WTC11 (cell line): ENCODE data around the gene NEXMIF. TPM values are rescaled to one million over a fixed set of nuclear protein-coding genes. Genes with fewer than 3 reads are reported as not detected.

ENCODE experiments used
- ATAC-seq: fragments of 200-7000 bp; cut with Tn5 transposase; 2 replicates; pipeline ENCODE4 v1.10.0; 2021; ENCODE audit warnings: mild to moderate bottlenecking, moderate library complexity
- CTCF ChIA-PET: fragments of 300-600 bp; sonication (Branson Sonifier 250); formaldehyde crosslinking; loops from one replicate; lab custom pipeline; 2021; ENCODE audit warnings: antibody characterized with exemption; lab: Charles Lee
- POLR2A ChIA-PET: fragments of 350-600 bp; sonication (Branson Sonifier 250); formaldehyde crosslinking; loops from one replicate; lab custom pipeline; 2021; ENCODE audit warnings: antibody characterized with exemption; lab: Charles Lee
- DNase-seq: peaks from one replicate; pipeline ENCODE4 v3.0.0; 2021; ENCODE audit warnings: low spot score
- H3K27ac Mint-ChIP-seq: 2 replicates; pipeline ENCODE4 v1.8.0; 2021; ENCODE audit warnings: mixed read lengths
- H3K27me3 Mint-ChIP-seq: 2 replicates; pipeline ENCODE4 v1.8.0; 2021; ENCODE audit warnings: low read depth, mild to moderate bottlenecking, moderate library complexity, mixed read lengths
- H3K36me3 Mint-ChIP-seq: 2 replicates; pipeline ENCODE4 v1.8.0; 2021; ENCODE audit warnings: mixed read lengths
- H3K4me1 Mint-ChIP-seq: 2 replicates; pipeline ENCODE4 v1.8.0; 2022; ENCODE audit warnings: mixed read lengths
- H3K4me3 Mint-ChIP-seq: 2 replicates; pipeline ENCODE4 v1.8.0; 2021; ENCODE audit warnings: mild to moderate bottlenecking, moderate library complexity, mixed read lengths
- H3K9me3 Mint-ChIP-seq: 2 replicates; pipeline ENCODE4 v1.8.0; 2021; ENCODE audit warnings: mixed read lengths
- ATF1 ChIP-seq: sonication (generic); formaldehyde crosslinking; IDR thresholded peaks from 2 replicates; pipeline ENCODE4 v1.8.1; 2023; ENCODE audit warnings: mild to moderate bottlenecking, moderate library complexity, missing genetic modification reagents
- CBFB ChIP-seq: sonication (generic); formaldehyde crosslinking; IDR thresholded peaks from 2 replicates; pipeline ENCODE4 v1.8.1; 2022; ENCODE audit warnings: mild to moderate bottlenecking, low read depth, missing genetic modification reagents
- CREM ChIP-seq: sonication (generic); formaldehyde crosslinking; IDR thresholded peaks from 2 replicates; pipeline ENCODE4 v1.8.1; 2022; ENCODE audit warnings: mild to moderate bottlenecking, missing genetic modification reagents, moderate library complexity
- FOXJ3 ChIP-seq: sonication (generic); formaldehyde crosslinking; IDR thresholded peaks from 2 replicates; pipeline ENCODE4 v1.9.0; 2021; ENCODE audit warnings: missing genetic modification reagents, mild to moderate bottlenecking, borderline replicate concordance
- FOXK1 ChIP-seq: sonication (generic); formaldehyde crosslinking; IDR thresholded peaks from 2 replicates; pipeline ENCODE4 v1.8.0; 2022; ENCODE audit warnings: mild to moderate bottlenecking, moderate library complexity, missing genetic modification reagents
- GABPB1 ChIP-seq: sonication (generic); formaldehyde crosslinking; IDR thresholded peaks from 2 replicates; pipeline ENCODE4 v1.8.1; 2023; ENCODE audit warnings: mild to moderate bottlenecking, missing genetic modification reagents
- GRHL2 ChIP-seq: fragments of 250-450 bp; sonication (Bioruptor Pico); IDR thresholded peaks from 2 replicates; pipeline ENCODE4 v1.8.0; 2022; ENCODE audit warnings: mild to moderate bottlenecking, moderate library complexity; ENCODE audit not compliant: insufficient replicate concordance, severe bottlenecking
- GTF2I ChIP-seq: fragments of 250-450 bp; sonication (Bioruptor Pico); conservative IDR thresholded peaks from 2 replicates; pipeline ENCODE4 v1.4.0; 2021; ENCODE audit warnings: mild to moderate bottlenecking
- KAT7 ChIP-seq: sonication (generic); formaldehyde crosslinking; IDR thresholded peaks from 2 replicates; pipeline ENCODE4 v1.8.1; 2023; ENCODE audit warnings: missing genetic modification reagents, mild to moderate bottlenecking, borderline replicate concordance
- NFE2L1 ChIP-seq: sonication (generic); formaldehyde crosslinking; IDR thresholded peaks from 2 replicates; pipeline ENCODE4 v1.8.1; 2023; ENCODE audit warnings: missing genetic modification reagents
- NR1H2 ChIP-seq: sonication (generic); formaldehyde crosslinking; IDR thresholded peaks from 2 replicates; pipeline ENCODE4 v1.9.0; 2021; ENCODE audit warnings: mild to moderate bottlenecking, moderate library complexity, missing genetic modification reagents
- PRRX2 ChIP-seq: fragments of 250-450 bp; sonication (Bioruptor Pico); IDR thresholded peaks from 2 replicates; pipeline ENCODE4 v1.8.0; 2021; ENCODE audit warnings: mild to moderate bottlenecking
- SMAD3 ChIP-seq: sonication (generic); formaldehyde crosslinking; IDR thresholded peaks from 2 replicates; pipeline ENCODE4 v1.8.0; 2022; ENCODE audit warnings: missing genetic modification reagents, mild to moderate bottlenecking, borderline replicate concordance
- SMAD4 ChIP-seq: sonication (generic); formaldehyde crosslinking; IDR thresholded peaks from 2 replicates; pipeline ENCODE4 v1.8.0; 2022; ENCODE audit warnings: mild to moderate bottlenecking, missing genetic modification reagents
- TEAD1 ChIP-seq: sonication (generic); formaldehyde crosslinking; IDR thresholded peaks from 2 replicates; pipeline ENCODE4 v1.8.0; 2022; ENCODE audit warnings: mild to moderate bottlenecking, missing genetic modification reagents
- ZNF121 ChIP-seq: sonication (generic); formaldehyde crosslinking; IDR thresholded peaks from 2 replicates; pipeline ENCODE4 v1.8.0; 2023; ENCODE audit warnings: missing genetic modification reagents
- total RNA-seq: library from RNA; stranded (reverse); gene quantifications from 3 replicates; pipeline ENCODE4 v1.2.3, GENCODE V29; 2021
- TF ChIP-seq, protein P1 (sequence below): fragments of 250-450 bp; sonication (Bioruptor Pico); IDR thresholded peaks from 2 replicates; pipeline ENCODE4 v1.9.0; 2021; ENCODE audit warnings: mild to moderate bottlenecking
- TF ChIP-seq, protein P2 (sequence below): fragments of 250-450 bp; sonication (Bioruptor Pico); IDR thresholded peaks from 2 replicates; pipeline ENCODE4 v2.1.2; 2022; ENCODE audit warnings: mild to moderate bottlenecking, moderate library complexity
- TF ChIP-seq, protein P3 (sequence below): fragments of 250-450 bp; sonication (Bioruptor Pico); IDR thresholded peaks from 2 replicates; pipeline ENCODE4 v1.9.0; 2021; ENCODE audit warnings: mild to moderate bottlenecking

The NEXMIF gene
- total RNA-seq, 1 experiment from 2014 or later = 0.94 TPM

DNA sequence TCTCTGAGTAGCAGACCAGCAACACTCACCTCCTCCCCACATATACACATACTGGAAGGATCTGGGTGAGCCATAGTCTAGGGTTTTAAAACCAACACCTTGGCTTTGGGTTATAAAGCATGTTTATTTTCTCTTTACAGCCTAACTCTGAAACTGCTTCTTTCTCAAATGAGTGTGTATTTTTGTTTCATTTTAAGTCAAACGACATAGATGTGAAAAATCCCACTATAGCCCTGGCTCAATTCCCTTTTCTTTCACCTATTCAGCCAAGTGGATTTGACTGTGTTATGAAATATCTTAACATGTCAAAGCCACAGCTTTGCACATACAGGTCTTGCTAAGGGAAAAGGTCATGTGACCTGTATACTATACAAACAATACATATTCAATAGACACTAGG, 13.8 kb downstream of the NEXMIF start (continued):
- TF ChIP-seq, protein P1, sequence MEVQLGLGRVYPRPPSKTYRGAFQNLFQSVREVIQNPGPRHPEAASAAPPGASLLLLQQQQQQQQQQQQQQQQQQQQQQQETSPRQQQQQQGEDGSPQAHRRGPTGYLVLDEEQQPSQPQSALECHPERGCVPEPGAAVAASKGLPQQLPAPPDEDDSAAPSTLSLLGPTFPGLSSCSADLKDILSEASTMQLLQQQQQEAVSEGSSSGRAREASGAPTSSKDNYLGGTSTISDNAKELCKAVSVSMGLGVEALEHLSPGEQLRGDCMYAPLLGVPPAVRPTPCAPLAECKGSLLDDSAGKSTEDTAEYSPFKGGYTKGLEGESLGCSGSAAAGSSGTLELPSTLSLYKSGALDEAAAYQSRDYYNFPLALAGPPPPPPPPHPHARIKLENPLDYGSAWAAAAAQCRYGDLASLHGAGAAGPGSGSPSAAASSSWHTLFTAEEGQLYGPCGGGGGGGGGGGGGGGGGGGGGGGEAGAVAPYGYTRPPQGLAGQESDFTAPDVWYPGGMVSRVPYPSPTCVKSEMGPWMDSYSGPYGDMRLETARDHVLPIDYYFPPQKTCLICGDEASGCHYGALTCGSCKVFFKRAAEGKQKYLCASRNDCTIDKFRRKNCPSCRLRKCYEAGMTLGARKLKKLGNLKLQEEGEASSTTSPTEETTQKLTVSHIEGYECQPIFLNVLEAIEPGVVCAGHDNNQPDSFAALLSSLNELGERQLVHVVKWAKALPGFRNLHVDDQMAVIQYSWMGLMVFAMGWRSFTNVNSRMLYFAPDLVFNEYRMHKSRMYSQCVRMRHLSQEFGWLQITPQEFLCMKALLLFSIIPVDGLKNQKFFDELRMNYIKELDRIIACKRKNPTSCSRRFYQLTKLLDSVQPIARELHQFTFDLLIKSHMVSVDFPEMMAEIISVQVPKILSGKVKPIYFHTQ (CRISPR knock-in tag) = no peak
- TF ChIP-seq, protein P2, sequence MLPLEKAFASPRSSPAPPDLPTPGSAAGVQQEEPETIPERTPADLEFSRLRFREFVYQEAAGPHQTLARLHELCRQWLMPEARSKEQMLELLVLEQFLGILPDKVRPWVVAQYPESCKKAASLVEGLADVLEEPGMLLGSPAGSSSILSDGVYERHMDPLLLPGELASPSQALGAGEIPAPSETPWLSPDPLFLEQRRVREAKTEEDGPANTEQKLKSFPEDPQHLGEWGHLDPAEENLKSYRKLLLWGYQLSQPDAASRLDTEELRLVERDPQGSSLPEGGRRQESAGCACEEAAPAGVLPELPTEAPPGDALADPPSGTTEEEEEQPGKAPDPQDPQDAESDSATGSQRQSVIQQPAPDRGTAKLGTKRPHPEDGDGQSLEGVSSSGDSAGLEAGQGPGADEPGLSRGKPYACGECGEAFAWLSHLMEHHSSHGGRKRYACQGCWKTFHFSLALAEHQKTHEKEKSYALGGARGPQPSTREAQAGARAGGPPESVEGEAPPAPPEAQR (CRISPR knock-in tag) = no peak
- TF ChIP-seq ATF1 (CRISPR knock-in tag) = no peak
- no peak for TF ChIP-seq GRHL2 (CRISPR knock-in tag)
- TF ChIP-seq FOXK1 = no peak
- no peak for TF ChIP-seq GABPB1
- no peak for TF ChIP-seq SMAD4 (CRISPR knock-in tag)
- no peak for TF ChIP-seq GTF2I

DNA sequence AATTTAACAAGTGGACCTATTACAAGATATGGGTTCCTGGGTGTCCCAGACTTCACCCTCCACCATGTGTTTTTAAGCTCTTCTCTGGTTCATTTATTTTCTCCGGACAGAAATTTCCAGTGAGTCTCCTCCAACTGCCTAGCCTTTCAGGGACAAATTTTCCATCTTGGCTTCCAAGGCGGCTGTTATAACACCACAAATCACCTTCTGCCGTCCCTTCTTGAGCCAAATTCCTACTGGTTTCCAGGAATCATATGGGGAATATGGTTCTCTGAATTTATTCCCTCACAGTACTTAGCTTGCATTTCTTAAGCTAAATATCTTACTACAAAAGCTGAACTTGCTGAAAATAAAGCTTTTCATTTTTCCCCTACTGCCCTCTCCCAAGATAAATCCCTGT, 18.8 kb downstream of the NEXMIF start:
- POLR2A ChIA-PET = no interaction called here

DNA sequence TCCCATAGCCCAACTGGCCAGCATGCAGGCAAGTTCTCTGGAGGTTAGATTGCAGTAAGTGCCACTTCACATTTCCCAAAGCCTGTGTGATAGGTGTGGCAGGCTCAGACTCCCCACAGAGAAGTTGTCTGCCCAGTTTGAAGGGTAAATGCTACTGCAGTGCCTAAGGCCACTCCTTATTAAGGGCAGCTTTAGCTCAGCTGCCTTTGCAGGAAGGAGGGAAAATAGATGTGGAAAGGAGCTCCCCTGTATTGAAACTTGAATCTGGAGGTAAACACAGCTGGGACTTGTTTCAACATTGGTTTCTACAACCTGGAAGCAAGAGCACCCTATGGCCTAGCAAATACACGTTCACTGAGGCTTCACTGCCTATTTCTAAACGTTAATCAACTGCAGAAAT, 22.4 kb downstream of the NEXMIF start:
- ChIA-PET CTCF (no interaction called here), POLR2A (no interaction called here)
- Mint-ChIP-seq H3K27ac (no peak overlapping the region), H3K36me3 (no peaks in the 10 kb centered on the region), H3K9me3 (0 out of 2 replicates have a peak, but pooled peaks cover 5% of the 10 kb centered on the region), H3K27me3 (no peaks in the 10 kb centered on the region), H3K4me3 (no peak overlapping the region), H3K4me1 (peaks cover 6% of the 10 kb centered on the region; the same call in 1 of the 2 replicates)
- DNase-seq = no peak
- ATAC-seq = peak; percentile 48; the same call in 1 of the 2 replicates
- no peak for TF ChIP-seq KAT7
- TF ChIP-seq TEAD1 (CRISPR knock-in tag) = no peak
- no peak for TF ChIP-seq SMAD3 (CRISPR knock-in tag)
- no peak for TF ChIP-seq NFE2L1 (CRISPR knock-in tag)

More for the DNA sequence above, 18.8 kb downstream of the NEXMIF start:
- H3K27me3 Mint-ChIP-seq = no peaks in the 10 kb centered on the region
- no peak overlapping the region for H3K4me3 Mint-ChIP-seq
- ATAC-seq = no peak
- CTCF ChIA-PET = no interaction called here
- H3K27ac Mint-ChIP-seq = no peak overlapping the region
- DNase-seq = no peak
- H3K4me1 Mint-ChIP-seq = peaks cover 6% of the 10 kb centered on the region; the same call in 1 of the 2 replicates
- TF ChIP-seq ZNF121 (CRISPR knock-in tag) (no peak), PRRX2 (CRISPR knock-in tag) (no peak), CBFB (CRISPR knock-in tag) (no peak), FOXJ3 (no peak), NR1H2 (CRISPR knock-in tag) (no peak), CREM (no peak)
- TF ChIP-seq, protein P3, sequence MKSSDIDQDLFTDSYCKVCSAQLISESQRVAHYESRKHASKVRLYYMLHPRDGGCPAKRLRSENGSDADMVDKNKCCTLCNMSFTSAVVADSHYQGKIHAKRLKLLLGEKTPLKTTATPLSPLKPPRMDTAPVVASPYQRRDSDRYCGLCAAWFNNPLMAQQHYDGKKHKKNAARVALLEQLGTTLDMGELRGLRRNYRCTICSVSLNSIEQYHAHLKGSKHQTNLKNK = no peak
- no peaks in the 10 kb centered on the region for H3K36me3 Mint-ChIP-seq
- peaks cover 9% of the 10 kb centered on the region for H3K9me3 Mint-ChIP-seq

DNA sequence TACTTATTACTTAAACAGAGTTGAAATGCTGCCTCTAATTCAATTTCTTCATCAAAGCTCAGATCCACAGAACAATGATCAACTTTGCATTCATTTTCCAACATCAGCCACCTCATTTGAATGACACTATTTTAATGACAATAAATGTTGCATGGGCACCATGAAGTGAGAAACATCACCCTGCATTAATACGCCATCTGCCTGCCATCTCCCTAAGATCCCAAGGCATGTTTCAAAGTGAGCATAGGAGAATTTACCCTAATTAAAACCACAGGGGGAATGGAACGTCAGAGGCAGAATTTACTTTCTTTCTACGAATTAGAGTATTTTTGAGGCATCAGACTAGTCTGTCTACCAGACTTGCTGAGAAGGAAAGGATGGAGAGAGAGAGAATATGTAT, 32.7 kb downstream of the NEXMIF start:
- no peak for TF ChIP-seq KAT7
- Mint-ChIP-seq H3K4me3 (no peak overlapping the region), H3K27ac (no peak overlapping the region), H3K36me3 (no peaks in the 10 kb centered on the region), H3K27me3 (no peaks in the 10 kb centered on the region), H3K4me1 (peaks cover 9% of the 10 kb centered on the region), H3K9me3 (no peaks in the 10 kb centered on the region)
- ChIA-PET POLR2A (no interaction called here), CTCF (no interaction called here)
- DNase-seq (no peak), ATAC-seq (no peak)
